HG02610 (cell line): ENCODE results near the gene SPAG9.

Source experiments
- ATAC-seq: cut with Tn5 transposase; IDR thresholded peaks from one replicate; pipeline ENCODE4 v1.9.1; 2021; ENCODE audit warnings: mild to moderate bottlenecking, moderate library complexity; ENCODE audit not compliant: unreplicated experiment

SPAG9 gene

GRCh38 chr17:51120739-51121619 lies at the start of gene SPAG9:
SPAG9 (minus strand) TSS chr17:51120868; CDS start chr17:51120656, 212 bp downstream.
- peak; percentile 67 for ATAC-seq

GRCh38 chr17:51169340-51169739 lies 48.7 kb upstream of the SPAG9 start:
- no peak for ATAC-seq

- peak; percentile 35 for ATAC-seq
These were observed 46.6 kb upstream of the SPAG9 start for GRCh38 chr17:51166987-51167931.

GRCh38 chr17:51166198-51166986 lies 45.7 kb upstream of the SPAG9 start, which contains the start of gene NME2:
NME2 (plus strand) TSS chr17:51166411; CDS start chr17:51166831, 420 bp downstream.
- ATAC-seq: peak; percentile 90

- peak; percentile 1 for ATAC-seq
These were observed 45.1 kb upstream of the SPAG9 start for GRCh38 chr17:51165680-51166197.

- no peak for ATAC-seq
These were observed 44.4 kb upstream of the SPAG9 start for GRCh38 chr17:51164911-51165679.

GRCh38 chr17:51161541-51161940 lies 40.9 kb upstream of the SPAG9 start:
- no peak for ATAC-seq

GRCh38 chr17:51159604-51160003 lies 38.9 kb upstream of the SPAG9 start:
- ATAC-seq: no peak

- no peak for ATAC-seq
These were observed 34.7 kb upstream of the SPAG9 start for GRCh38 chr17:51155416-51155815.

GRCh38 chr17:51154176-51154575 lies 33.5 kb upstream of the SPAG9 start:
- ATAC-seq: no peak

GRCh38 chr17:51153210-51154072 lies 32.8 kb upstream of the SPAG9 start, which contains the start of gene NME1:
NME1 (plus strand) TSS chr17:51153559; CDS start chr17:51155655, 2,096 bp downstream.
- ATAC-seq: peak; percentile 93

- no peak for ATAC-seq
These were observed 32.1 kb upstream of the SPAG9 start for GRCh38 chr17:51152766-51153209.

- ATAC-seq: no peak
These were observed 30.3 kb upstream of the SPAG9 start for GRCh38 chr17:51150932-51151331.

GRCh38 chr17:51149163-51149562 lies 28.5 kb upstream of the SPAG9 start:
- ATAC-seq: no peak

GRCh38 chr17:51147650-51148049 lies 27.0 kb upstream of the SPAG9 start:
- ATAC-seq: no peak

GRCh38 chr17:51144266-51145022 lies 23.8 kb upstream of the SPAG9 start:
- ATAC-seq: no peak

- ATAC-seq: no peak
These were observed 21.9 kb upstream of the SPAG9 start for GRCh38 chr17:51142597-51142996.

GRCh38 chr17:51135956-51136355 lies 15.3 kb upstream of the SPAG9 start:
- ATAC-seq: no peak
